22Rv1 (cell line): Measurements from ENCODE around the gene TYK2.

Experiments
- ZFX ChIP-seq: fragments of 450-650 bp; IDR thresholded peaks from 2 replicates; pipeline ENCODE4 v1.6.1; 2017; ENCODE audit warnings: antibody characterized with exemption, borderline replicate concordance
- TF ChIP-seq, protein P1 (sequence below): fragments of 450-650 bp; IDR thresholded peaks from 2 replicates; pipeline ENCODE4 v1.5.1; 2017; ENCODE audit warnings: mild to moderate bottlenecking

DNA sequence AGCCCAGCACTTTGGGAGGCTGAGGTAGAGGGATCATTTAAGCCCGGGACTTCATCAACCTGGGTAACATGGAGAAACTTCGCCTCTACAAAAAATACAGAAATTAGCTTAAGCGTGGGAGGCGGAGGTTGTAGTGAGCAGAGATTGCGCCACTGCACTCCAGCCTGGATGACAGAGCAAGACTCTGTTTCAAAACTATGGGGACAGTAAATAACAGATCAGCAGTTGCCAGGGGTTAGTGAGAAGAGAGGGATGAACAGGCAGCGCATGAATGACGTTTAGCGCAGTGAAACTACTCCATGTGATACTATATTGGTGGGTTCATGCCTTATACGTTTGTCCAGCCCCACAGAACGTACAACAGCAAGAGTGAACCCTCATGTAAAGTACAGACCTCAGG is 33.9 kb downstream of the TYK2 start:
- TF ChIP-seq, protein P1, sequence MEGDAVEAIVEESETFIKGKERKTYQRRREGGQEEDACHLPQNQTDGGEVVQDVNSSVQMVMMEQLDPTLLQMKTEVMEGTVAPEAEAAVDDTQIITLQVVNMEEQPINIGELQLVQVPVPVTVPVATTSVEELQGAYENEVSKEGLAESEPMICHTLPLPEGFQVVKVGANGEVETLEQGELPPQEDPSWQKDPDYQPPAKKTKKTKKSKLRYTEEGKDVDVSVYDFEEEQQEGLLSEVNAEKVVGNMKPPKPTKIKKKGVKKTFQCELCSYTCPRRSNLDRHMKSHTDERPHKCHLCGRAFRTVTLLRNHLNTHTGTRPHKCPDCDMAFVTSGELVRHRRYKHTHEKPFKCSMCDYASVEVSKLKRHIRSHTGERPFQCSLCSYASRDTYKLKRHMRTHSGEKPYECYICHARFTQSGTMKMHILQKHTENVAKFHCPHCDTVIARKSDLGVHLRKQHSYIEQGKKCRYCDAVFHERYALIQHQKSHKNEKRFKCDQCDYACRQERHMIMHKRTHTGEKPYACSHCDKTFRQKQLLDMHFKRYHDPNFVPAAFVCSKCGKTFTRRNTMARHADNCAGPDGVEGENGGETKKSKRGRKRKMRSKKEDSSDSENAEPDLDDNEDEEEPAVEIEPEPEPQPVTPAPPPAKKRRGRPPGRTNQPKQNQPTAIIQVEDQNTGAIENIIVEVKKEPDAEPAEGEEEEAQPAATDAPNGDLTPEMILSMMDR, result no peak
- TF ChIP-seq ZFX, result no peak
